ENCODE measurements around the gene THTPA. TPM values are rescaled to one million over a fixed set of nuclear protein-coding genes. Genes with fewer than 3 reads are reported as not detected.

THTPA gene
- total RNA-seq, 8 experiments from 2014 or later = 10.4 to 30.8 (median 14.9) TPM

DNA sequence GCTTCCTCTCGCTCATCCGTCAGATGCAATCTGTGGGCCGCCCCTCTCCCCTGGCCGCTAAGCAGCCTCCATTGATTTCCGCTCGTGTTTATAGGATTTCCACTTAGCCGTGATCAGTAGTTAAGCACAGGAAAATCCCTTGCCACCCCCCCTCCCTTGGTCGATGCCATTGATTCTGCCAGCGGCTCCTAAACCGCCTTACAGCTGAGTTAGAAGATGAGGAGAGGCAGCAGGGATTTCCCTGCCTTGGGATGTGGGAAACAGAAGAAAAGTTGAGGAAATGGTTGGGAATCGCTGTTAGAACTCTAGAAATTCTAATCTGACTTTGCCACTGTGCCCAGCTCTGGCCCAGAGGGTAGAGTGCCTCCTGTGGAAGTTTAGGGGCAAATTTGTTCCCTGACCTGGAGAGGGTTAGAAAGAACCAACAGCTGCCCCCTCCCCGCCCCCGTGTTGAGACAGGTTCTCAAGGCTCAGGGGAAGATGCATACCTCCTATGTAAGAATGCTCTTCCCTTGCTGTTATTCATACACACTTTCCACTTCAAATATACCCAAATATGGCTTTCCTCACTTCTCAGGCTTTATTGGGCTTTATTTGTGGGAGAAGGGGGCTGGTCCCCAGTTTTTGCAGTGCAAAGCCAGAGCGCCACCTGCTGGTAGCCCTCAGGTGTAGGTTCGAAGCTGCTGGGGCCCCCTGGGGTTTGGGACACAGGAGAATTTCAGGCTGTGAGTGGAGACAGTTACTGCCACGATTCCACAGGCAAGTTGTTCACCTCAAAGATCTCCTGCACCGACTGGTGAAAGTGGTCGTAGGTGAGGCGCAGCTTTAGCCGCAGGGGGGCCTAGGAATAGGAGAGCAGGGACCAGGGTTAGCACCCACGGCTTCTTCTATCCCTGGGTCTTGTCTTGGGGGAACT lies 3.2 kb downstream of the THTPA start:
- in situ Hi-C loops (cut with MboI; ENCODE audit: low pct_unique_long_range_greater_than_20kb in 2 of 9, low sequenced_read_pairs in 9 of 9, unreplicated experiment in 9 of 9) = loop anchor here (10.0 to 25.0 kb wide), 4 partner anchors 74 to 247 kb away; partner anchors contain the start of genes PABPN1 (in 5 of the 9), BCL2L2 (in 4 of the 9) and PPP1R3E (in 4 of the 9)
- WGBS, 10 experiments = 24 to 100% (median 67%) methylated on average over 2 to 13 of the region's 21 CpGs; no CpG with 5 or more reads in 2 of the 10 experiments
- H3K27ac ChIP-seq = peak overlapping the region in 1 of 2 donors; percentile 7
- ATAC-seq (replicated peaks in 6 of 8) = peak in 1 of 8 experiments; percentile 1
- H3K4me3 ChIP-seq = no peak overlapping the region
- peaks cover 20 to 24% of the 10 kb centered on the region in 2 donors for H3K4me1 ChIP-seq (replicated peaks in 1 of 2)

DNA sequence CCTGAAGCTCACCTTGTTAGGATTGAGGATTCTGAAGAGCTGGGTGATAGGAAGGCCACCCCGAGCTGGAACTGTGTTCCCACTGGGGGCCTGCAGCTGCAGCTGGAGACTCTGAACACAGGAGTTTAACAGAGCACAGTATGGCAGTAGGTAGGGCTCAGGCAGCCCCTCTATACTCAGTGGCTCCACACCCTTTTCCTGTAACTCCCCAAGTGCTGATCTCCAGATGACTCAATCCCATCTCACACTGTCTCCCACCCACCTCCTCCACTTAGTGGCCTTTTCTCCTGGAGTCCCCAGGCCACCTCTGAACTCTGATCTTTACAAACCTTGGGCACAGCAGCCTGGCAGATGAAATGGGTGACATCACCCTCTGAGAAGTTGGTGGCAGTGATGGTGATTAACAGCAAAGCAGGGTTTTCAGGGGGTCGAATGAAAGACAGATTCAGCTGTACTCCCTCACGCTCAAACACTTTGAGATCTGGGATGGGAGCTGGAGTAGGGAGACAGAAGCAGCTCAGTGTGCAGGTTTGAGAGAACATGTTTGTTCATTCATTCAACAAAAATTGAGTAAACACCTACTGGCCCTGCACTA lies 4.0 kb downstream of the THTPA start:
- H3K4me3 ChIP-seq = no peak overlapping the region
- no peak for ATAC-seq (replicated peaks in 6 of 8)
- in situ Hi-C loops (cut with MboI; ENCODE audit: low pct_unique_long_range_greater_than_20kb in 2 of 9, low sequenced_read_pairs in 9 of 9, unreplicated experiment in 9 of 9) = loop anchor here (5.0 to 25.0 kb wide), 5 partner anchors 75 to 248 kb away; partner anchors contain the start of genes PABPN1 (in 5 of the 9), BCL2L2 (in 4 of the 9) and PPP1R3E (in 4 of the 9)
- H3K4me1 ChIP-seq (replicated peaks in 1 of 2) = peaks cover 20 to 22% of the 10 kb centered on the region in 2 donors
- H3K27ac ChIP-seq = no peak overlapping the region
- 64 to 100% (median 83%) methylated on average over 1 to 3 of the region's 3 CpGs; no CpG with 5 or more reads in 7 of the 10 experiments for WGBS, 10 experiments

DNA sequence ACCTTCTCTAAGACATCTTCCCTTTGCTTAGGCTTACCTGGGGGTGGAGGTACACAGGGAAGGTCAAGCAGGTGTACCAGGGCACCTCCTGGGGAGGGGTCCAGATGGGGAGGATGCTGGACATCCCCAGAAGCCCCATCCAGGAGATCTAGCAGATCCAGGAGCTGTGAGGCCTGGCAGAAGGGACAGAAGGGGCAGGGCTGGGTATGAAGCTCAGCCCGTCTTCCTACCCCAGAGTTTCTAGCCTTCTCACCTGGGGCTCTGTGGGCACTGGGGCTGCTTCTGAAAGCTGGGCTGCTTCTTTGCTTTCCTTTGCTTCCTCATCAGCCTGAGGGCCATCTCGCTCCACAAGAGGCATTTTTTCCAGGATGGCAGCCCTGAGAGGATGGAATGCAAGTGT lies 5.2 kb downstream of the THTPA start:
- in situ Hi-C loops (cut with MboI; ENCODE audit: low pct_unique_long_range_greater_than_20kb in 2 of 9, low sequenced_read_pairs in 9 of 9, unreplicated experiment in 9 of 9) = loop anchor here in 7 of 9 experiments (5.0 to 25.0 kb wide), 4 partner anchors 76 to 249 kb away; partner anchors contain the start of genes BCL2L2 (in 4 of the 7), PABPN1 (in 4 of the 7) and PPP1R3E (in 4 of the 7)
- Histone ChIP-seq H3K4me3 (no peak overlapping the region), H3K4me1 (replicated peaks in 1 of 2) (peaks cover 19 to 20% of the 10 kb centered on the region in 2 donors), H3K27ac (no peak overlapping the region)
- WGBS, 10 experiments = 60 to 100% (median 69%) methylated on average over 1 to 2 of the region's 2 CpGs; no CpG with 5 or more reads in 7 of the 10 experiments
- ATAC-seq (replicated peaks in 6 of 8) = no peak

DNA sequence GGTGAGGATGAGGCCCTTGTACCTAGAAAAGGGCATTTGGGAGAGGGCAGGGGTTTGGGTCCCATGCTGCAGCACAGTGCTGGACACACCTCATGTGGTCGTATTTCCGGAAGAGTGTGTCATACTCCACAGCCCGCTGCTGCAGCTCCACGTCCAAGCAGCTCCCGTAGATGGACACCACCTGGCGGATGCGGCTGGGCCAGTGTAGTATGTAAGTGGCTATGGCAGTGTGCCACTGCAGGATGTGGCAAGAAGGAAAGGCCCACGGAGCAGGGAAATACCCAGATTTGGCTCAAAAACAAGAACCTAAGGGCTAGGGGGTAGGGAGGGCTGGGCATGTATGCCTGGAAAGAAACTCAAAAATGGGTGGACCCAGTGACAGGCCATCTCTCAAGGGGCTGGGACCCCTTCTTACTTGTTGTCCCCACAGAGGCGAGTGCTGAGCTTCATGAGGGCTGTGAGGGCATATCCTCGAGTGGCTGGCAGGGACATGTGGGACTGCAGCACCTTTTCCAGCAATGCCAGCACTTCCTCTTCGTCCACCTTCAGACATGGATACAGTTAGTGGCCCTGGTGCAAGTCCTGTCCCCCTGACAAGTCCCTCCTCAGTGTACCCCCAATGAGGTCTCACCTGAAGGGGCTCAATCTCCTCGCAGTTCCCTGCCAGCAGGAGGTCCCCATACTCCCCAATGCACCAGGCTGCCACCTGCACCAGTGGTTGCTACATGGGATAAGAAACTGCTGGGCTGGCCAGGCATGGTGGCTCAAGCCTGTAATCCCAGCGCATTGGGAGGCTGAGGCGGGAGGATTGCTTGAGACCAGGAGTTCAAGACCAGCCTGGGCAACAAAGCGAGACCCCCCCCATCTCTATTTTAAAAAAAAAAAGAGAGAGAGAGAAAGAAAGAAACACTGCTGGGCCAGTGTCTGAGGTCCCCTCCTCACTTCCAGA lies 6.1 kb downstream of the THTPA start:
- in situ Hi-C loops (cut with MboI; ENCODE audit: low pct_unique_long_range_greater_than_20kb in 2 of 9, low sequenced_read_pairs in 9 of 9, unreplicated experiment in 9 of 9) = loop anchor here in 7 of 9 experiments (5.0 to 25.0 kb wide), 4 partner anchors 77 to 250 kb away; partner anchors contain the start of genes BCL2L2 (in 4 of the 7), PABPN1 (in 4 of the 7) and PPP1R3E (in 4 of the 7)
- ATAC-seq (replicated peaks in 6 of 8) = no peak
- peaks cover 18 to 19% of the 10 kb centered on the region in 2 donors for H3K4me1 ChIP-seq (replicated peaks in 1 of 2)
- WGBS, 10 experiments = 47 to 96% (median 90%) methylated on average over 2 to 11 of the region's 15 CpGs; no CpG with 5 or more reads in 2 of the 10 experiments
- H3K4me3 ChIP-seq = no peak overlapping the region
- no peak overlapping the region for H3K27ac ChIP-seq

DNA sequence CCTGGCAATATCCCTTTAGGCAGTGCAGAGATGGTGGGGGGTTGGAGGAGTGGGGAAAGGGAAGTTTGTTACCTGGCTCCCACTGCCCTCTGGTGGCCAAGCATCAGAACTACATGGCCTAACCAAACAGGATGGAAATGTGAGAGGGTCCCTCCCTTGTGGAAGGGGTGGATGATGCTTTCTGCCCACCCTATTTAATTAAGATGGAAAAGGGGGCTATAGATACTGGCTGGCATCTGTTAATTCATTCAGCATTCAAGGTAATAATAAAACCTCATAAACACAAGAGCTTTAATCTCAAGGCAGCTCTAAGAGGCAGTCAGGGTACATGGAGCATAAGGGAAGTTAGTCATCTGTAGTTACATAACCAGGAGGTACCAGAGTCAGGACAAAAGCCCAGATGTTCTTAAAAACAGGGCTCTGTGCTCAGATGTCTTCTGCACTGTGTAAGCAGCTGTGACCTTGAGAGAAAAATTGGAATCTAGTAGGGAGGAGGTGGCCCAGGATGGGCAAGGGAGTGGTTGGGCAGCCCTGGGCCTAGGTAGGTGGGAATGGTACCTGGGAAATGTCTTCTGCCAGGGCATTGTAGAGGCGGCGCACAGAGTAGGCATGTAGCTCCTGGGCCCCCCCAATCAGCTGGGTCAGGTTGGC lies 6.9 kb downstream of the THTPA start:
- Histone ChIP-seq H3K4me1 (replicated peaks in 1 of 2) (peaks cover 16 to 17% of the 10 kb centered on the region in 2 donors), H3K27ac (no peak overlapping the region), H3K4me3 (no peak overlapping the region)
- peak in 6 of 8 experiments; percentile 4 to 43 (median 31) for ATAC-seq (replicated peaks in 6 of 8)
- 90 to 100% methylated on average over 2 of the region's 2 CpGs; no CpG with 5 or more reads in 8 of the 10 experiments for WGBS, 10 experiments
- in situ Hi-C loops (cut with MboI; ENCODE audit: low pct_unique_long_range_greater_than_20kb in 2 of 9, low sequenced_read_pairs in 9 of 9, unreplicated experiment in 9 of 9) = loop anchor here in 7 of 9 experiments (5.0 to 25.0 kb wide), 4 partner anchors 78 to 251 kb away; partner anchors contain the start of genes BCL2L2 (in 4 of the 7), PABPN1 (in 4 of the 7) and PPP1R3E (in 4 of the 7)

DNA sequence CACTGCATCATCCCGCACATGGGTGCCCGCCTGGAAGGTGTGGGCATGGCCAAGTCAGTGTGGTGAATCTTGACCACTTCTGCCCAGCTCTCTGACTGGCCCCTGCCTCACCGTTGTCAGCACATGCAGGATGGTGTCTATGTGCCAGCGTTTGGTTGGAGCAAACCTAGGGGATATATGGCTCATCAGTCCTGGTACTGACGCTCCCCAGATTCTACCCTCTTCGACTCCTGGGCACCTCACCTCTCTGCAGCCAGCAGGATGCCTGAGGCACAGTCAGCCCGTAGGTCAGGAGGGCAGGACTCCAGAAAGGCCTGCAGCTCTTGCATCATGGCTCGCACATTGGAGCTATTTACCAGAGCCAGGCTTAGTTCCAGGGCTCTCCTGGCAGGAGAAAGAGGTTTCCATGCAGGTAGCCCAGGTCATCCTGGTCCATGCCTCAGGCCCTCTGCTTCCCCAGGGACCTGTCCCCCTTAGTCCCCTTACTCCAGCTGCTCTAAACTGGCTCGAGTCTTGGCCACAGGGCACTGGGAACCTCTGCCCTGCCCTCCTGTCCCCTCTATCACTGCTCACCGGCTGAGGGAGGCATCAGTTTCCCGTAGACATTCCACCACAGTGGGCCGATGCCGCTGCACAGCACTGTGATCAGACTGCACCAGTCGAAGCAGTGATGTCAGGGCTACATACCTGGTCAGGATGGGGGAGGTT lies 7.6 kb downstream of the THTPA start:
- Histone ChIP-seq H3K4me3 (no peak overlapping the region), H3K4me1 (replicated peaks in 1 of 2) (peaks cover 18 to 22% of the 10 kb centered on the region in 2 donors), H3K27ac (no peak overlapping the region)
- ATAC-seq (replicated peaks in 6 of 8) = no peak
- WGBS, 10 experiments = 53 to 100% (median 62%) methylated on average over 1 to 4 of the region's 14 CpGs; no CpG with 5 or more reads in 4 of the 10 experiments
- in situ Hi-C loops (cut with MboI; ENCODE audit: low pct_unique_long_range_greater_than_20kb in 2 of 9, low sequenced_read_pairs in 9 of 9, unreplicated experiment in 9 of 9) = loop anchor here in 7 of 9 experiments (5.0 to 25.0 kb wide), 4 partner anchors 79 to 251 kb away; partner anchors contain the start of genes BCL2L2 (in 4 of the 7), PABPN1 (in 4 of the 7) and PPP1R3E (in 4 of the 7)

DNA sequence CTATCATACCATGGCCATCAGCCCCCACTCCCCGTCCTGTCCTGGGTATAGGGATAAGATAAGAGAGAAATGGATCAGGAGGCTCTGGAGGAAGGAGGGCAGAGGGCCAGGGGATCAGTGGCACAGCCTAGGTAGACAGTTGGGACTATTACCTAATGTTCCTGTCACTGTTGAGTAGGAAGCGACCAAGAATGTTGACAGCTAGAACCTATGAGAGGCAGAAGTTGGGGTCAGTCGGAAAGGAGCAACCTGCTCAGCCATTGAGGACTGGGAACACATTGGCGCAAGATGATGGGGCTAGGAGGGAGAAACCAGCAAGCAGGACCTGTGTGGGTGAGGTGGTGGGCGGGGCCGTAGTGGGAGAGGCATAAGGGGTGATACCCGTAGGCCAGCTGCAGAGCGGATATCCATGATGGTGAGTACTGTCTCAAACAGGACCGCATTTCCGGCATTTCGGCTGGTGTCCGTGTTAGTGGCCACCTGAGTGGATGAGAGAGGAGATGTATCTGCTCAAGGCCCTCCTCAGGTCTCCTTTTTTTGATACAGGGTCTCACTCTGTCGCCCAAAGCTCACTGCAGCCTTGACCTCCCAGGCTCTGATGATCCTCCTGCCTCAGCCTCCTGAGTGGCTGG lies 8.2 kb downstream of the THTPA start:
- ATAC-seq (replicated peaks in 6 of 8) = no peak
- H3K27ac ChIP-seq = no peak overlapping the region
- H3K4me1 ChIP-seq (replicated peaks in 1 of 2) = peaks cover 20 to 26% of the 10 kb centered on the region in 2 donors
- no peak overlapping the region for H3K4me3 ChIP-seq
- in situ Hi-C loops (cut with MboI; ENCODE audit: low pct_unique_long_range_greater_than_20kb in 2 of 9, low sequenced_read_pairs in 9 of 9, unreplicated experiment in 9 of 9) = loop anchor here in 7 of 9 experiments (5.0 to 25.0 kb wide), 4 partner anchors 79 to 252 kb away; partner anchors contain the start of genes BCL2L2 (in 4 of the 7), PABPN1 (in 4 of the 7) and PPP1R3E (in 4 of the 7)
- WGBS, 10 experiments = 68 to 100% (median 87%) methylated on average over 1 to 9 of the region's 13 CpGs; no CpG with 5 or more reads in 3 of the 10 experiments

DNA sequence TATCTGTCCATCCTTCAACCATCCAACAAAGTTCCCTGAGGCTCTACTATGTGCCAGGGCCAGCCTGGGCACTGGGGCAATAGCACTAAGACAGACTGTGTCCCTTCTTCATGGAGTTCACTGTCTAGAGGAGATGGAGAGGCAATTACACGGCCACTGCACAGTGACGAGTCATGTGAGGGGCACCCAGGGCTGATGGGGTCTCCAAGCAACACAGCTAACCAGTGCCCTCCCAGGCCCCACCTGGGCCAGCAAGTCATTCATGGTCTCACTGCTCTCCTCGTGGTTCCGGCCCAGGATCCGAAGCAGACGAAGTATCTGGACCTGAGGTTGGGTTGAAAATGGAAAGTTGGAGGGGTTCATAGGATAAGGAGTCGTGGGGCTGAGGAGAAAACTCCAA lies 8.8 kb downstream of the THTPA start:
- H3K4me3 ChIP-seq = no peak overlapping the region
- no peak for ATAC-seq (replicated peaks in 6 of 8)
- no peak overlapping the region for H3K27ac ChIP-seq
- 67 to 100% (median 71%) methylated on average over 1 to 3 of the region's 7 CpGs; no CpG with 5 or more reads in 5 of the 10 experiments for WGBS, 10 experiments
- in situ Hi-C loops (cut with MboI; ENCODE audit: low pct_unique_long_range_greater_than_20kb in 2 of 9, low sequenced_read_pairs in 9 of 9, unreplicated experiment in 9 of 9) = loop anchor here in 7 of 9 experiments (5.0 to 25.0 kb wide), 4 partner anchors 80 to 253 kb away; partner anchors contain the start of genes BCL2L2 (in 4 of the 7), PABPN1 (in 4 of the 7) and PPP1R3E (in 4 of the 7)
- peaks cover 25 to 27% of the 10 kb centered on the region in 2 donors for H3K4me1 ChIP-seq (replicated peaks in 1 of 2)

DNA sequence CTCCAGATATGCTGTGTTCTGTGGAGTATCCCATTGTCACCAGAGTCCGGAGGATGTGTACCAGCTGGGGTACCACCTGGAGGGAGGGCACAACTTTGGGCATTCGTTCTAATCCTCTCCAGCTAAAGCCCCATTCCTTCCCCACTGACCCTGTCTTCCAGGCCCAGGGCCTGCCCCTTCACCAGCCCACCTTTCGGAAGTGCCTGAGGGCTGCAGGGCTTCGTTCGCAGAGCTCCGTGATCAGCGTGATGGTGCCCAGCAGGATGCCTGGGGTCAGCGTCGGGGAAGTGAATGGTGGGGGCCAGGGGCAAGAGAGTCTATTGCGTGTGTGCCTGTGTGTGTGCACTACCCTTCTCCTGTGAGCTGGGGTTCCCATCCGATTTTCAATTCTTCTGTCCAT lies 9.6 kb downstream of the THTPA start:
- WGBS, 10 experiments = 80 to 100% (median 94%) methylated on average over 1 to 6 of the region's 11 CpGs; no CpG with 5 or more reads in 5 of the 10 experiments
- H3K27ac ChIP-seq = no peak overlapping the region
- in situ Hi-C loops (cut with MboI; ENCODE audit: low pct_unique_long_range_greater_than_20kb in 2 of 9, low sequenced_read_pairs in 9 of 9, unreplicated experiment in 9 of 9) = loop anchor here in 7 of 9 experiments (10.0 to 25.0 kb wide), 3 partner anchors 81 to 253 kb away; partner anchors contain the start of genes BCL2L2 (in 4 of the 7), PABPN1 (in 4 of the 7) and PPP1R3E (in 4 of the 7)

More for the DNA sequence above, 9.6 kb downstream of the THTPA start:
- ATAC-seq (replicated peaks in 6 of 8) = no peak
- peaks cover 31 to 35% of the 10 kb centered on the region in 2 donors for H3K4me1 ChIP-seq (replicated peaks in 1 of 2)
- H3K4me3 ChIP-seq = no peak overlapping the region
